ENCODE results near the gene GPR107. TPM values are rescaled to one million over a fixed set of nuclear protein-coding genes. Genes with fewer than 3 reads are reported as not detected.

Gene GPR107
- total RNA-seq, 1 donor from 2014 or later = 29.4 TPM

- Histone ChIP-seq H3K27me3 (ENCODE audit: control insufficient read depth, insufficient read depth, low read length) (no peaks in the 10 kb centered on the region), H3K36me3 (ENCODE audit: control insufficient read depth, insufficient read depth, low read length) (no peaks in the 10 kb centered on the region), H3K4me3 (ENCODE audit: low read depth, low read length) (no peak overlapping the region)
- TF ChIP-seq, protein P1, sequence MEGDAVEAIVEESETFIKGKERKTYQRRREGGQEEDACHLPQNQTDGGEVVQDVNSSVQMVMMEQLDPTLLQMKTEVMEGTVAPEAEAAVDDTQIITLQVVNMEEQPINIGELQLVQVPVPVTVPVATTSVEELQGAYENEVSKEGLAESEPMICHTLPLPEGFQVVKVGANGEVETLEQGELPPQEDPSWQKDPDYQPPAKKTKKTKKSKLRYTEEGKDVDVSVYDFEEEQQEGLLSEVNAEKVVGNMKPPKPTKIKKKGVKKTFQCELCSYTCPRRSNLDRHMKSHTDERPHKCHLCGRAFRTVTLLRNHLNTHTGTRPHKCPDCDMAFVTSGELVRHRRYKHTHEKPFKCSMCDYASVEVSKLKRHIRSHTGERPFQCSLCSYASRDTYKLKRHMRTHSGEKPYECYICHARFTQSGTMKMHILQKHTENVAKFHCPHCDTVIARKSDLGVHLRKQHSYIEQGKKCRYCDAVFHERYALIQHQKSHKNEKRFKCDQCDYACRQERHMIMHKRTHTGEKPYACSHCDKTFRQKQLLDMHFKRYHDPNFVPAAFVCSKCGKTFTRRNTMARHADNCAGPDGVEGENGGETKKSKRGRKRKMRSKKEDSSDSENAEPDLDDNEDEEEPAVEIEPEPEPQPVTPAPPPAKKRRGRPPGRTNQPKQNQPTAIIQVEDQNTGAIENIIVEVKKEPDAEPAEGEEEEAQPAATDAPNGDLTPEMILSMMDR (IDR thresholded peaks at IDR 0.05; ENCODE audit: insufficient read depth, low read length, poor library complexity, severe bottlenecking) = no peak
- no peak for DNase-seq (ENCODE audit: low read depth)
Observed at GRCh38 chr9:130049431-130050210, 4.1 kb upstream of the GPR107 start.

GRCh38 chr9:130050462-130050861 lies 3.2 kb upstream of the GPR107 start:
- Histone ChIP-seq H3K36me3 (ENCODE audit: control insufficient read depth, insufficient read depth, low read length) (no peaks in the 10 kb centered on the region), H3K4me3 (ENCODE audit: low read depth, low read length) (no peak overlapping the region), H3K27me3 (ENCODE audit: control insufficient read depth, insufficient read depth, low read length) (no peaks in the 10 kb centered on the region)
- DNase-seq (ENCODE audit: low read depth) = no peak
- TF ChIP-seq, protein P1 (IDR thresholded peaks at IDR 0.05; ENCODE audit: insufficient read depth, low read length, poor library complexity, severe bottlenecking) = no peak

GRCh38 chr9:130051855-130052254 lies 1.9 kb upstream of the GPR107 start:
- no peak overlapping the region for H3K4me3 ChIP-seq (ENCODE audit: low read depth, low read length)
- no peaks in the 10 kb centered on the region for H3K27me3 ChIP-seq (ENCODE audit: control insufficient read depth, insufficient read depth, low read length)
- no peaks in the 10 kb centered on the region for H3K36me3 ChIP-seq (ENCODE audit: control insufficient read depth, insufficient read depth, low read length)
- no peak for DNase-seq (ENCODE audit: low read depth)
- TF ChIP-seq, protein P1 (IDR thresholded peaks at IDR 0.05; ENCODE audit: insufficient read depth, low read length, poor library complexity, severe bottlenecking) = no peak

DNA sequence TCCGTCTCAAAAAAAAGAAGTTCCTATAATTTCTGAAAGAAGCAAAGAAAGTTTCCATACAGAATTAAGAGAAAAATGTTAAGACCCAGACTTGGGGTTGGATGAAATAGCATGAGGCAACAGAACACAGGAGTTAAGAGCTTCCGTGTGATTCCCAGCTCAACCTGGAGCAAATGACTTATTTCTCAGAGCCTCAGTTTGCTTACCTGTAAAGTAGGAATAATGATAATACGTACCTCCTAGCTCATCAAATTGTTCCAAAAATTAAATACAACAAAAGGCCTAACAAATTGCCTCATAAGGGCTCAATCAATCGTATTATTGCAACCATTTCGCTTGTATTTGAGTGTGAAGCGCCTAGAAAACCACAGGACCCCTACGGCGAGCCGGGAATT lies 600 bp upstream of the GPR107 start:
- peak overlapping the region; percentile 86 for H3K4me3 ChIP-seq (ENCODE audit: low read depth, low read length)
- no peak for DNase-seq (ENCODE audit: low read depth)
- TF ChIP-seq, protein P1 (IDR thresholded peaks at IDR 0.05; ENCODE audit: insufficient read depth, low read length, poor library complexity, severe bottlenecking) = no peak
- H3K27me3 ChIP-seq (ENCODE audit: control insufficient read depth, insufficient read depth, low read length) = no peaks in the 10 kb centered on the region
- no peaks in the 10 kb centered on the region for H3K36me3 ChIP-seq (ENCODE audit: control insufficient read depth, insufficient read depth, low read length)

DNA sequence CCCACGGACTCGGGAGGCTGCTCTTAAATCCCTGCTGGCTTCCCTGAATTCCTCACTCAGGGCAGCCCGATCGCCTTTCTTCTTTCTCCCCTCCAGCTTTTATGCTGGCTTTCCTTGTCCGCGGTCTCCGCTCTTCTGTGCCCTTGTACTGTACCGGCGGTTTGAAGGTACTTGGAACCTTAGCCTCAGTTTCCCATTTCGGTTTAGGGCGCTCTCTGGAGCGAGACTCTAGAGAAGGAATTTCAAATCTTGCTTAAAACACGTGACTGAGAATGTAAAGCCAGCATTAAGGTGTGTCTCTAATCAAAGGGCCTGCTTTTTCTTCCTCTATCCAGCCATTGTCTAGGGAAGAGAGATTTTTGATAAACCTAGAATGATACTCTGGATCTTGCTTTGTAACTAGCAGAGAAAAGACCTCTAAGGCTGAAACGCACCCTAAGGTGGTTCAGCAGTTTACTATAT lies 650 bp downstream of the GPR107 start:
- Histone ChIP-seq H3K4me3 (ENCODE audit: low read depth, low read length) (peak overlapping the region; percentile 86), H3K36me3 (ENCODE audit: control insufficient read depth, insufficient read depth, low read length) (peaks cover 2% of the 10 kb centered on the region), H3K27me3 (ENCODE audit: control insufficient read depth, insufficient read depth, low read length) (no peaks in the 10 kb centered on the region)
- no peak for DNase-seq (ENCODE audit: low read depth)
- TF ChIP-seq, protein P1 (IDR thresholded peaks at IDR 0.05; ENCODE audit: insufficient read depth, low read length, poor library complexity, severe bottlenecking) = no peak

- peak overlapping the region; percentile 86 for H3K4me3 ChIP-seq (ENCODE audit: low read depth, low read length)
- no peak for DNase-seq (ENCODE audit: low read depth)
- H3K36me3 ChIP-seq (ENCODE audit: control insufficient read depth, insufficient read depth, low read length) = peaks cover 2% of the 10 kb centered on the region
- H3K27me3 ChIP-seq (ENCODE audit: control insufficient read depth, insufficient read depth, low read length) = no peaks in the 10 kb centered on the region
- TF ChIP-seq, protein P1 (IDR thresholded peaks at IDR 0.05; ENCODE audit: insufficient read depth, low read length, poor library complexity, severe bottlenecking) = no peak
Observed at GRCh38 chr9:130054820-130055219, 1.1 kb downstream of the GPR107 start.

Measured in kidney epithelial cell (primary cell).